K562 (cell line): Measurements from ENCODE around the gene SLMAP. TPM values are rescaled to one million over a fixed set of nuclear protein-coding genes. Genes with fewer than 3 reads are reported as not detected.

ENCODE experiments used
- ATAC-seq: fragments of 200-7000 bp; cut with Tn5 transposase; 3 replicates; pipeline ENCODE4 v1.9.1; 2020; ENCODE audit warnings: moderate library complexity
- BruUV-seq: library from RNA; stranded (reverse); fragments of 400-500 nt; replicated peaks from 2 replicates; lab custom pipeline; 2021; lab: Mats Ljungman, UMichigan
- CTCF ChIA-PET: fragments of 300-600 bp; formaldehyde crosslinking; extraction: SDS; loops from one replicate; lab custom pipeline; 2021; ENCODE audit warnings: low intra/inter-chr PET ratio; lab: Yijun Ruan, JAX
- POLR2A ChIA-PET: fragments of 300-600, 350-650 bp; sonication (Branson Sonifier 250); formaldehyde crosslinking; extraction: SDS; loops from one replicate; lab custom pipeline; 2021; ENCODE audit warnings: antibody characterized with exemption, inconsistent platforms; lab: Yijun Ruan, JAX
- DNase-seq, 4 experiments: peaks; one replicate each; pipeline versions ENCODE4 v3.0.0 to v3.0.0-alpha.2; 2011 to 2018; ENCODE audit warnings: low spot score in 3 of 4, mixed read lengths in 3 of 4; ENCODE audit errors: extremely low read depth in 1 of 4
- FAIRE-seq: peaks from 2 replicates; lab custom pipeline; 2011; peaks lifted over from hg19 to GRCh38; lab: Jason Lieb, UNC
- H2AFZ ChIP-seq: 2 replicates; pipeline ENCODE4 v1.6.0; 2011; ENCODE audit warnings: low read depth, low read length, control low read depth, inconsistent platforms
- H3K27ac ChIP-seq: fragments of 200-600 bp; 3 replicates; pipeline ENCODE4 v1.8.0; 2011; ENCODE audit warnings: low read depth, mild to moderate bottlenecking, control low read depth, inconsistent platforms, low read length, moderate library complexity, mixed read lengths; ENCODE audit errors: extremely low read depth
- H3K27me3 ChIP-seq, 2 experiments: fragments of 300-600 bp in 1 of 2; 2 replicates in 1 of 2; 3 replicates in 1 of 2; pipeline versions ENCODE4 v1.6.0 to v1.8.0; 2011; ENCODE audit warnings: inconsistent platforms in 2 of 2, low read length in 2 of 2, mild to moderate bottlenecking in 1 of 2, mixed read lengths in 1 of 2, moderate library complexity in 1 of 2; ENCODE audit not compliant: control insufficient read depth in 2 of 2, insufficient read depth in 2 of 2
- H3K36me3 ChIP-seq: fragments of 300-600 bp; 3 replicates; pipeline ENCODE4 v1.8.0; 2011; ENCODE audit warnings: mild to moderate bottlenecking, low read length, inconsistent platforms; ENCODE audit not compliant: control insufficient read depth, insufficient read depth
- H3K4me1 ChIP-seq, 2 experiments: fragments of 200-600 bp in 1 of 2; replicated peaks in 1 of 2; 2 replicates in 1 of 2; 3 replicates in 1 of 2; pipeline versions ENCODE4 v1.5.1 to v1.8.0; 2011; ENCODE audit warnings: inconsistent platforms in 2 of 2, low read length in 2 of 2, mild to moderate bottlenecking in 1 of 2, mixed read lengths in 1 of 2, moderate library complexity in 1 of 2; ENCODE audit not compliant: control insufficient read depth in 2 of 2, insufficient read depth in 2 of 2
- H3K4me2 ChIP-seq: 2 replicates; pipeline ENCODE4 v1.6.1; 2011; ENCODE audit warnings: low read length, control low read depth, inconsistent platforms, mixed read lengths; ENCODE audit not compliant: insufficient read depth
- H3K4me3 ChIP-seq: fragments of 200-600 bp; sonication (generic), shearing (Covaris generic); 2 replicates; pipeline ENCODE4 v1.5.1; 2016; ENCODE audit warnings: control low read depth, inconsistent platforms
- H3K79me2 ChIP-seq: fragments of 200-600 bp; 3 replicates; pipeline ENCODE4 v1.8.0; 2011; ENCODE audit warnings: low read length, inconsistent platforms; ENCODE audit not compliant: control insufficient read depth, insufficient read depth
- H3K9ac ChIP-seq, 2 experiments: 2 replicates each; pipeline versions ENCODE4 v1.6.0 to v1.6.1; 2011; ENCODE audit warnings: low read depth in 2 of 2, low read length in 2 of 2, control low read depth in 1 of 2, inconsistent platforms in 1 of 2, mild to moderate bottlenecking in 1 of 2, mixed read lengths in 1 of 2; ENCODE audit not compliant: insufficient read depth in 1 of 2
- H3K9me1 ChIP-seq: one replicate; pipeline ENCODE4 v1.6.0; 2011; ENCODE audit warnings: inconsistent platforms, mild to moderate bottlenecking, low read length, moderate library complexity; ENCODE audit not compliant: control insufficient read depth, insufficient read depth
- H3K9me3 ChIP-seq: replicated peaks from 2 replicates; pipeline ENCODE4 v1.5.1; 2011; ENCODE audit warnings: low read depth, low read length, inconsistent platforms; ENCODE audit not compliant: control insufficient read depth, insufficient read depth
- H4K20me1 ChIP-seq: replicated peaks from 2 replicates; pipeline ENCODE4 v1.6.1; 2011; ENCODE audit warnings: low read length, inconsistent platforms, mixed read lengths; ENCODE audit not compliant: control insufficient read depth, insufficient read depth
- BDP1 ChIP-seq: IDR thresholded peaks from 3 replicates; pipeline ENCODE4 v1.6.1; 2011; ENCODE audit not compliant: insufficient read length, insufficient read depth
- CBX8 ChIP-seq: fragments of 200-600 bp; sonication (generic); IDR thresholded peaks from 2 replicates; pipeline ENCODE4 v1.6.1; 2012; ENCODE audit warnings: borderline replicate concordance, mixed run types, low read depth, mild to moderate bottlenecking, moderate library complexity, mixed read lengths, low read length, control low read depth, inconsistent platforms; ENCODE audit not compliant: poor library complexity, severe bottlenecking; ENCODE audit errors: extremely low read depth
- CREB5 ChIP-seq: fragments of 250-450 bp; sonication (Bioruptor Pico); IDR thresholded peaks from 2 replicates; pipeline ENCODE4 v1.5.0; 2020; ENCODE audit warnings: mild to moderate bottlenecking
- CTCF ChIP-seq, 3 experiments: IDR thresholded peaks in 2 of 3; conservative IDR thresholded peaks in 1 of 3; 2 replicates each; pipeline ENCODE4 v1.5.1; 2011 to 2012; ENCODE audit warnings: low read length in 3 of 3, mild to moderate bottlenecking in 3 of 3, control low read depth in 2 of 3, improper control_type of control experiment in 1 of 3, inconsistent platforms in 1 of 3, low read depth in 1 of 3, mixed read lengths in 1 of 3, moderate library complexity in 1 of 3; ENCODE audit not compliant: insufficient read depth in 2 of 3
- NRF1 ChIP-seq, 2 experiments: fragments of 450-650 bp; IDR thresholded peaks in 1 of 2; conservative IDR thresholded peaks in 1 of 2; 2 replicates each; pipeline ENCODE4 v1.6.1; 2014; ENCODE audit warnings: mild to moderate bottlenecking in 2 of 2
- TAF9B ChIP-seq: fragments of 450-650 bp; IDR thresholded peaks from 2 replicates; pipeline ENCODE4 v1.6.1; 2018; ENCODE audit warnings: mild to moderate bottlenecking; ENCODE audit not compliant: partially characterized antibody
- TCF7 ChIP-seq: sonication (generic); IDR thresholded peaks from 2 replicates; pipeline ENCODE4 v1.6.1; 2016; ENCODE audit warnings: antibody characterized with exemption, borderline replicate concordance
- TCFL5 ChIP-seq: fragments of 250-450 bp; sonication (Bioruptor Pico); conservative IDR thresholded peaks from 2 replicates; pipeline ENCODE4 v1.6.1; 2021; ENCODE audit warnings: mild to moderate bottlenecking, moderate library complexity, matching md5 sums
- ZFP1 ChIP-seq: fragments of 450-650 bp; formaldehyde crosslinking; IDR thresholded peaks from 2 replicates; pipeline ENCODE4 v1.4.0; 2020; ENCODE audit warnings: mild to moderate bottlenecking, mixed read lengths
- ZKSCAN3 ChIP-seq: fragments of 250-450 bp; sonication (Bioruptor Pico); IDR thresholded peaks from 2 replicates; pipeline ENCODE4 v1.4.0; 2020
- ZNF217 ChIP-seq: sonication (generic); formaldehyde crosslinking; IDR thresholded peaks from 2 replicates; pipeline ENCODE4 v1.8.0; 2022; ENCODE audit warnings: mild to moderate bottlenecking, missing genetic modification reagents
- ZNF561 ChIP-seq: fragments of 450-650 bp; formaldehyde crosslinking; conservative IDR thresholded peaks from 2 replicates; pipeline ENCODE4 v1.4.0; 2020; ENCODE audit warnings: mild to moderate bottlenecking, moderate library complexity
- WGBS: fragments of 100-300 bp; shearing (Covaris generic); methylation state at CpG from one replicate; pipeline ENCODE4 v1.1.6; 2016; ENCODE audit warnings: low coverage, mixed read lengths; ENCODE audit not compliant: insufficient coverage; ENCODE audit errors: missing lambda C conversion rate; 5-methylcytosine and 5-hydroxymethylcytosine counted together
- in situ Hi-C: fragments of 300-500 bp; cut with MboI; formaldehyde crosslinking; loops from 4 replicates; pipeline ENCODE4 v1.15.0; 2018; ENCODE audit warnings: inconsistent platforms, mixed read lengths
- intact Hi-C: fragments of 100-400 bp; cut with micrococcal nuclease; formaldehyde crosslinking; loops from 2 replicates; pipeline ENCODE4 v1.14.2; 2022
- polyA plus RNA-seq, 8 experiments: library from polyadenylated mRNA; depleted of rRNA in 4 of 8; stranded (reverse) in 5 of 8; unstranded in 3 of 8; fragments of >200 nt; fragmentation: Nextera tagmentation in 2 of 8; fragmentation: Illumina TruSeq in 1 of 8; extraction: Ambion mirVana in 2 of 8; extraction: Trizol in 1 of 8; gene quantifications; 2 replicates each; pipeline versions ENCODE4 v1.2.1 to v1.2.3, GENCODE V29; 2011 to 2014; ENCODE audit warnings: inconsistent platforms in 1 of 8, missing spikeins in 1 of 8
- total RNA-seq, 7 experiments: library from RNA; depleted of rRNA in 6 of 7; stranded (reverse); fragments of >200 nt in 6 of 7; fragmentation: Illumina TruSeq in 2 of 7; extraction: Trizol in 2 of 7; gene quantifications; 2 replicates each; pipeline versions ENCODE4 v1.2.1 to v1.2.3, GENCODE V29; 2011 to 2021; ENCODE audit warnings: low replicate concordance in 1 of 7

The SLMAP gene
- total and polyA plus RNA-seq, 9 of the 15 experiments (the other 6 are each of a cell fraction or from before 2014, with no cell fraction given) = 12.1 to 50.7 (median 28.3) TPM

- Histone ChIP-seq H3K4me2 (no peak overlapping the region), H3K27me3 (no peaks in the 10 kb centered on the region), H3K9me1 (no peaks in the 10 kb centered on the region), H2AFZ (no peak overlapping the region), H3K79me2 (no peaks in the 10 kb centered on the region; the same call in 2 of the 3 replicates), H4K20me1 (no peaks in the 10 kb centered on the region)
- BruUV-seq = no TSS peak
- in situ Hi-C loops (no loop called here), intact Hi-C loops (no loop called here)
- ATAC-seq = no peak
- ChIA-PET CTCF (no interaction called here), POLR2A (interaction anchor here (0.6 kb wide), 1 partner anchor 275 kb away, joined by 3 read pairs; no protein-coding TSS in a partner anchor)
- WGBS = 67% methylated on average over 3 of the region's 3 CpGs
- no peak for TF ChIP-seq TCF7
- TF ChIP-seq NRF1 (conservative IDR thresholded peaks at IDR 0.05 in 1 of 2, IDR thresholded peaks at IDR 0.05 in 1 of 2) = no peak
- TF ChIP-seq, all 486 proteins: peak for 0
- Histone ChIP-seq H3K27ac (no peak overlapping the region), H3K4me1 (no peaks in the 10 kb centered on the region), H3K9me3 (no peaks in the 10 kb centered on the region), H3K4me3 (no peak overlapping the region), H3K36me3 (peaks cover 5% of the 10 kb centered on the region; the same call in 1 of the 3 replicates), H3K9ac (no peak overlapping the region)
- FAIRE-seq (no peak), DNase-seq (no peak)
Observed at GRCh38 chr3:57837686-57838085, 81.6 kb downstream of the SLMAP start.

- no peak overlapping the region for H3K9ac ChIP-seq
- FAIRE-seq (no peak), DNase-seq (no peak), ATAC-seq (no peak)
- no peaks in the 10 kb centered on the region for H3K27me3 ChIP-seq
- in situ Hi-C loops = no loop called here
- H3K9me1 ChIP-seq = no peaks in the 10 kb centered on the region
- intact Hi-C loops = no loop called here
- H3K4me2 ChIP-seq = no peak overlapping the region
- no peak overlapping the region for H2AFZ ChIP-seq
- H4K20me1 ChIP-seq = no peaks in the 10 kb centered on the region
- H3K4me1 ChIP-seq = no peaks in the 10 kb centered on the region
- H3K36me3 ChIP-seq = no peaks in the 10 kb centered on the region; the same call in 2 of the 3 replicates
- POLR2A ChIA-PET = interaction anchor here (0.6 to 0.7 kb wide), 3 partner anchors 21 to 269 kb away, joined by 3 read pairs; no protein-coding TSS in a partner anchor
- CTCF ChIA-PET = no interaction called here
- no TSS peak for BruUV-seq
- H3K9me3 ChIP-seq = no peaks in the 10 kb centered on the region
- no peak overlapping the region for H3K27ac ChIP-seq
- H3K79me2 ChIP-seq = no peaks in the 10 kb centered on the region; the same call in 2 of the 3 replicates
- no peak overlapping the region for H3K4me3 ChIP-seq
- WGBS = 100% methylated on average over 3 of the region's 3 CpGs
- no peak for TF ChIP-seq TCFL5 (CRISPR knock-in tag)
- TF ChIP-seq ZFP1 (CRISPR knock-in tag) = no peak
- TF ChIP-seq CTCF (IDR thresholded peaks at IDR 0.05 in 2 of 3, conservative IDR thresholded peaks at IDR 0.05 in 1 of 3; ENCODE audit: insufficient read depth in 2 of 3, low read depth in 1 of 3, low read length in 3 of 3) = no peak
- TF ChIP-seq ZKSCAN3 (CRISPR knock-in tag) = no peak
- no peak for TF ChIP-seq ZNF217 (CRISPR knock-in tag)
- TF ChIP-seq CBX8 = no peak
- TF ChIP-seq BDP1 = no peak
- no peak for TF ChIP-seq ZNF561 (CRISPR knock-in tag)
- no peak for TF ChIP-seq TAF9B
- no peak for TF ChIP-seq CREB5
Observed at GRCh38 chr3:57838627-57839026, 82.5 kb downstream of the SLMAP start.
